ENCODE data around the gene EXOSC5.
"Not testable (repeated sequence)": the region's sequence is repeated elsewhere in the genome, so short reads cannot be mapped to it uniquely, and the experiment has no call there.

Gene EXOSC5

DNA sequence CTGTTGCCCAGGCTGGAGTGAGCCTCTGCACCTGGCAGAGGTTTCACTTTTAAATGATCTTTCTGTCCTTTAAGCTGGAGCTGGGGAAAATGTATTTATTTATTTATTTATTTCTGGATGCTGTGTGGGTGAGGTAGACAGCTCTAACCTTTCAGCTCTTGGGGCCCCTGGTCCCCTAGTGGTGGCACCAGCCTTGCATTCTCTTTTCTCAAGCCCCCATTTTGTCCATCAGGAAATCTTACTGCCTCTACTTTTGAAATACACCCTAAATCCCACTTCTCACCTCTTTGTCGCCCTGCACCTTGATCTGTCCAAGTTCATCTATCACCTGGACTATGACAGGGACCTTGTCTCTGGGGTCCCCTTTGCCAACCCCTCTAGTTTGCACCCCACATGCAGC is 31.1 kb downstream of the EXOSC5 start:
- DNase-seq (ENCODE audit: low spot score), result no peak

DNA sequence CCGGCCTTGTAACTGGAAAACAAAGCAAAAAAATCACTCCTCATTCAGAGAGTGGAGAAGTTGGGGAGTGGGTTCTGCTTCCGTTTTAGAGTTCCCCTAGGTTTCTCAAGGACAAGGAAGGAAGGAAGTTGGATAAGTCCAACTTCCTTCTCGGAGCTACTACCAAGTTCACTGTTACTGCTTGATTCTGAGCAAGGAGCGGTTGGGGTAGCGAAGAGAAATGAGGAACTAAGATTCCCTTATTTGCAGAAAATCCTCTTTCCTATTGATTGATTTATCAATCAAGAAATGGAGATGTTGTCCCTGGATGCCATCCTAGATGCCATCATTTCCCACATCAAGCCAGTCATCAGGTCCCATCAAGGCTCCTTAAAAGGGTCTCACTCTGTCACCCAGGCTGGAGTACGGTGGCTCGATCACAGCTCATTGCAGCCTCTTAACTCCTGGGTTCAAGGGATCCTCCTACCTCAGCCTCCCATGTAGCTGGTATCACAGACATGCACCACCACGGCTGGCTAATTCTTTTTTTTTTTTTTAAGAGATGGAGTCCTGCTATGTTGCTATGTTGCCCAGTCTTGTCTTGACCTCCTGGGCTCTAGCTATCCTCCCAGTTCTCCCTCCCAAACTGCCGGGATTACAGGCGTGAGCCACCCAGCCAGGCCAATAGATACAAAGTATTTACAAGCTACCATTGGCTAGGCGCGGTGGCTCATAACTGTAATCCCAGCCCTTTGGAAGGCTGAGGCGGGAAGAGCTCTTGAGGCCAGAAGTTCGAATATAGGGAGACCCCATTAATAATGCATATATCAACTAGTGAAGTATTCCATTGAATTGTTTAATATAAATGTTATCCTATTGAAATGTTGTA is 32.4 kb downstream of the EXOSC5 start:
- no peak for DNase-seq (ENCODE audit: low spot score)

- DNase-seq (ENCODE audit: low spot score), result peak; percentile 98
Measured at GRCh38 chr19:41363753-41364523, 33.2 kb downstream of the EXOSC5 start, which contains the start of gene B9D2. Gene B9D2, minus strand, starts transcription at chr19:41364149. Its CDS starts 630 bp downstream, at chr19:41363519.

- DNase-seq (ENCODE audit: low spot score), result no peak
Measured at GRCh38 chr19:41363371-41363752, 33.8 kb downstream of the EXOSC5 start.

GRCh38 chr19:41362143-41362847 is 34.9 kb downstream of the EXOSC5 start:
- DNase-seq (ENCODE audit: low spot score), result no peak

DNA sequence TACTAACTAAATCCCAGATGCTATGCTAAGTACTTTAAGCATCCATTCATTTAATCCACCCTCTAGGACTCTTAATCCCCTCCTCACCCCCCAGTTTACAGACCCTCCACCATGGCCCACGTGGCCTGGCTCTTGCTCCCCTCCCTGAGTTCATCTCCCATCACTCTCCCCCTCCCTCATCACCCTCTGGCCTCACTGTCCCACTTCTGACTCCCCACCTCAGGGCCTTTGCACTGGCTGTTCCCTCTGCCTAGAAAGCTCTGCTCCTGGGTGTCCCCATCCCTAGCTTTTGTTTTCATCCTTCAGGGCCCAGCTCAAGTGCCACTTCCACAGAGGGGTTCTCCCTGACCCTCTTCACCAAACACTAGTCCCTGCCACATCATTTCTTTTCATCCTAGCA is 37.4 kb downstream of the EXOSC5 start:
- no peak for DNase-seq (ENCODE audit: low spot score)

DNA sequence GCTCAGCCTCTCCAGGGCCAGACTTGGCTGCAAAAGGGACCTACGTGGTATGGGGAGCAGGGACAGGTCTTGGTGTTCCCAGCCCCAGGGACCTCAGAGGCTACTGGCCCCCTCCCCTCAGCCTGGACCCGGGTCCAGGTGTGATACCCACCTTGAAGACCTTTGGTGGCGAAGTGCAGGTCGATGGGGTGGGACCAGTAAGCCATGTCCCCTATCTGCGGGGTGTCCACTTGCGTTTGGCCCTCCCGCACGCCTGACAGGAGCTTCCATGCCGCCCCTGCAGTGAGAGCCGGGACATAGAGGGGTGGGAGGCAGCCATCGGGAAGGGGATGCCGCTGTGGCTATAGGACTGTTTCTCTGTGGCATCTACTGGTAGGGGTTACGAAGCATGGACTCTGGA is 39.4 kb downstream of the EXOSC5 start:
- no peak for DNase-seq (ENCODE audit: low spot score)

GRCh38 chr19:41356984-41357739 is 40.0 kb downstream of the EXOSC5 start:
- no peak for DNase-seq (ENCODE audit: low spot score)

GRCh38 chr19:41355802-41356201 is 41.4 kb downstream of the EXOSC5 start:
- DNase-seq (ENCODE audit: low spot score), result no peak

DNA sequence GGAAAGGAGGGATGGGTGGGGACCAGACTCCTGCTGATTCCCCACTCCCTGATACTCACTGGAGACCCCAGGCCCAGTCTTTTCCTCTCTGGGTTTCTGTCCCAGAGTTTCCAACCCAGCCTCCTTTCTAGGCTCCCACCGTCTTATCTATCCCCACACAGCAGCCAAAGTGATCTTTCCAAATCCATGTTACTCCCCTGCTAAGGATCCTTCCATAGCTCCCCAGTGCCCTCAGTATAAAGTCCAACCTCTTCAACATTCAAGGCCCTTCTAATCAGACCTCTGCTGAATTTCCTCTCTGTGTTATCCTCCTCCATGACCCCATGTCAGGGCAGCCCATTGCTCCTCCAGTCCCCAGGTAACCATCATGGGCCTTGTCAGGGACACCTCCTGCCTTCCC is 42.1 kb downstream of the EXOSC5 start:
- DNase-seq (ENCODE audit: low spot score), result no peak

DNA sequence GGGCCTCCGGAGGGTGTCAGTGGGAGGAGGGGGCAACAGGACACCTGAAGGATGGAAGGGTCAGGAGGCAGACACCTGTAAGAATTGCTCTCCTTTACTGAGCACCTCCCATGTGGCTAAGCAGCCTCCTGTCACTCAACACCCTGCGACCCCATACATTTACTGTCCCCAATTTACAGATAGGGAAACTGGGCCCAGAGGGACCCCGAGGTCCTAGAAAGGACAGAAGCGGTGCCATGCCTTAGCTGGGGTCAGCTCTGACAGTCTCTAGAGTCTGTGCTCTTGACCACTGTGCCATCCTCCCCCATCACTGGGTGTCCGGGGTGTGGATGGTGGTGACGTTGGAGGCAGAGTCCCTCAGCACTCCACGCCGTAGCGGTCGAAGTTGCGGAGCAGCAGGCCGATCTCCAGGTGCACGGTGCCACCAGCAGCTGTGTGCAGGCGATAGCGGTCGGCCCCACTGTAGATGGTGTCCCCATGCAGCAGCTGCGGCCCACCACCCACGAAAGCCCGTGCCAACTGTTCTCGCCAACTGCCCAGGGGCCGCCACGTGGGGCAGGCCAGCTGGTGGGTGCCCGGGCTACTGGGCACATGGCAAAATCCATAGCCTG is 42.7 kb downstream of the EXOSC5 start:
- no peak for DNase-seq (ENCODE audit: low spot score)

DNA sequence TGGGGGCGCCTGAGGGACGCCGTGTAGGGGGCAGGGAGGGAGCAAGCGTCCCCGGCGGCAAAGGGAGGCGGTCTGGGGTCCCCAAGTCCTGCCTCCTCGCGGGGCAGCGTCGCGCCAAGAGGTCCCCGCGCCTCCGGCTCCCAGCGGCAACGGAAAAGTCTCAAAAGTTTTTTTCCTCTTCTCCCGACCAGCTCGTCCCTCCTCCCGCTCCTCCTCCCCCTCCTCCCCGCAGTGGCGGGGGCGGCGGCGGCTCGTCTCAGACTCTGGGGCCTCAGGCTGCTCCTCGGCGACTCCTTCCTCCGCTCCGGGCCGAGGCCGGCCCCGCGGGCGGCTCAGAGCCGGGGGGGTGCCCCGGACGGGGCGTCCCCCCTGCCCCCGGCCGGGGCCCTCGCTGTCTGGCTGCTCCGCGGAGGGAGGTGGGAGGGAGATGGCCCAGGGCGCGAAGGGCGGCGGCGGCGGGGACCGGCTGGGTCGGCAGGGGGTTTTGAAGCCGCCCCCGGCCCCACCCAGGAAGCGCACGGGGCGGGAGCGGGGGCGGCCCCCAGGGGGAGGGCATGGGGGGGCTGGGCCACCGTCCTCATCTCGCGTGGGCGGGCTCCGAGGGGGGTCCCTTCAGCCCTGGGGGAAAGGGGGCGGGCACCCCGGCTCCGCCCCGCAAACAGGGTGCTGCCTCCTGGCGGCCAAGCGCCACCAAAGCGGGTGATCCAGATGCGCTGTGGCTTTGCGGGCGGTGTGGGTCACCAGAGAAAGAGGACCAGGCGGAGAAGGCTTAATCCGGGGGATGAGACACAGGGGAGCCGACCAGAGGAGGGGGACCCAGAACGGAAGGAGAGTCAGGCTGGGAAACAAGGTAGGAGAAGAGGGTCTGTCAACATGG is 43.5 kb downstream of the EXOSC5 start, which contains the start of gene TGFB1:
TGFB1 (minus strand) TSS at position 457 of the 877 bp plus-strand sequence. CDS start 878 bp downstream, outside the sequence.
- peak; percentile 99 for DNase-seq (ENCODE audit: low spot score)

DNA sequence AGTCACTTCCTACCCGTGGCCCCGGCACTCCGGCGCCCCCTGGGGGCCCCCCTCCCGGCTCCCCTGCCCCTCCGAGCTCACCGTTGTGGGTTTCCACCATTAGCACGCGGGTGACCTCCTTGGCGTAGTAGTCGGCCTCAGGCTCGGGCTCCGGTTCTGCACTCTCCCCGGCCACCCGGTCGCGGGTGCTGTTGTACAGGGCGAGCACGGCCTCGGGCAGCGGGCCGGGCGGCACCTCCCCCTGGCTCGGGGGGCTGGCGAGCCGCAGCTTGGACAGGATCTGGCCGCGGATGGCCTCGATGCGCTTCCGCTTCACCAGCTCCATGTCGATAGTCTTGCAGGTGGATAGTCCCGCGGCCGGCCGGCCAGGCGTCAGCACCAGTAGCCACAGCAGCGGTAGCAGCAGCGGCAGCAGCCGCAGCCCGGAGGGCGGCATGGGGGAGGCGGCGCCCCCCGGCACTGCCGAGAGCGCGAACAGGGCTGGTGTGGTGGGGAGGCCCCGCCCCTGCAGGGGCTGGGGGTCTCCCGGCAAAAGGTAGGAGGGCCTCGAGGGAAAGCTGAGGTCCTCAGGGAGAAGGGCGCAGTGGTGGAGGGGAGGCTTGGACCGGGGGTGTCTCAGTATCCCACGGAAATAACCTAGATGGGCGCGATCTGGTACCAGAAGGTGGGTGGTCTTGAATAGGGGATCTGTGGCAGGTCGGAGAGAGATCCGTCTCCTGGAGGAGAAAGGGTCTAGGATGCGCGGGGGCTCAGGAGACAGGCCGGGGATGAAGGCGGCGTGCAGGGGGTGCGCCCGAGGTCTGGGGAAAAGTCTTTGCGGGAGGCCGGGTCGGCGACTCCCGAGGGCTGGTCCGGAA is 44.3 kb downstream of the EXOSC5 start:
- DNase-seq (ENCODE audit: low spot score), result peak; percentile 86

DNA sequence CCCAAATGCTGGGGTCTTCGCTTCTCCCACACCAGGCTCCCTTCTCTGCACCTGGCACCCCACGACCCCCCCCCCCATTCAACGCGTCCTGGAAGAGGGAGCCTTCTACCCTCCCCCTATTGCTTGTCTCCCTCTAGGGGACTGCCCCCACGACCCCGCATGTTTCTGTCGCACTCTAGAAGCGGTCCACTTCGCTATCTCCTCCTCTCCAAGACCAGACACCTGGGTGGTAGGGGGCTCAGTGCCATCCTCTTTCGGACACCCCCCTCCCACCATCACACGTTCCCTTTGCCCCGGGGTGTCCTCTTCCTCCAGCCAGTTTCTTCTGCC is 44.9 kb downstream of the EXOSC5 start:
- DNase-seq (ENCODE audit: low spot score), result no peak

GRCh38 chr19:41351339-41352245 is 45.6 kb downstream of the EXOSC5 start:
- peak; percentile 94 for DNase-seq (ENCODE audit: low spot score)

GRCh38 chr19:41350735-41351338 is 46.3 kb downstream of the EXOSC5 start:
- peak; percentile 45 for DNase-seq (ENCODE audit: low spot score)

- DNase-seq (ENCODE audit: low spot score), result not testable (repeated sequence)
Measured at GRCh38 chr19:41346916-41347315, 50.2 kb downstream of the EXOSC5 start.

DNA sequence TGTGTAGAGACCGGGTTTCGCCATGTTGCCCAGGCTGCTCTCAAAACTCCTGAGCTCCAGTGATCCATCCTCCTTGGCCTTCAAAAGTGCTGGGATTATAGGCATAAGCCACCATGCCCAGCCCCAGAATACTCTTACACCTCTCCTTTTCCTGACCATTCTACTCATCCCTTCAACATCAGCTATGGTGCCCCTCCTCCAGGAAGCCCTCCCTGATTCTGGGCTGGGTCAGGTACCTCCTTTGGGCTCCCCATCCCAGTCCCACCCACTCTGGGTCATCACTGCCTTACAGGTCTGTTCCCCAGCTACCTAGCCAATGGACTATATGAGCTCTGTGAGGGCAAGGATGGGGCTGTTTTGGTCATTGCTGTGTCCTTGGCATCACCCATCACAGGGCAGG is 53.0 kb downstream of the EXOSC5 start:
- no peak for DNase-seq (ENCODE audit: low spot score)
